GM18511 (cell line): Measurements from ENCODE around the gene LAMC1.
"Not testable (repeated sequence)": the region's sequence is repeated elsewhere in the genome, so short reads cannot be mapped to it uniquely, and the experiment has no call there.

Experiments used
- ATAC-seq: cut with Tn5 transposase; IDR thresholded peaks from one replicate; pipeline ENCODE4 v1.9.1; 2021; ENCODE audit warnings: mild to moderate bottlenecking, moderate library complexity; ENCODE audit not compliant: unreplicated experiment

Gene LAMC1

GRCh38 chr1:183143576-183144315, 120.5 kb downstream of the LAMC1 start:
- ATAC-seq = no peak

- no peak for ATAC-seq
Measured at GRCh38 chr1:183144752-183145151, 121.5 kb downstream of the LAMC1 start.

GRCh38 chr1:183147735-183148134, 124.5 kb downstream of the LAMC1 start:
- no peak for ATAC-seq

- ATAC-seq = no peak
Measured at GRCh38 chr1:183148599-183148998, 125.4 kb downstream of the LAMC1 start.

GRCh38 chr1:183149273-183149672, 126.1 kb downstream of the LAMC1 start:
- no peak for ATAC-seq

- not testable (repeated sequence) for ATAC-seq
Measured at GRCh38 chr1:183150032-183150431, 126.8 kb downstream of the LAMC1 start.

- no peak for ATAC-seq
Measured at GRCh38 chr1:183150445-183150844, 127.2 kb downstream of the LAMC1 start.

GRCh38 chr1:183152180-183152579, 129.0 kb downstream of the LAMC1 start:
- ATAC-seq = no peak

- no peak for ATAC-seq
Measured at GRCh38 chr1:183155939-183156338, 132.7 kb downstream of the LAMC1 start.

- no peak for ATAC-seq
Measured at GRCh38 chr1:183159960-183160359, 136.7 kb downstream of the LAMC1 start.

- no peak for ATAC-seq
Measured at GRCh38 chr1:183161391-183161790, 138.2 kb downstream of the LAMC1 start.

GRCh38 chr1:183163316-183163715, 140.1 kb downstream of the LAMC1 start:
- ATAC-seq = no peak

GRCh38 chr1:183164340-183164739, 141.1 kb downstream of the LAMC1 start:
- no peak for ATAC-seq

GRCh38 chr1:183164963-183165362, 141.7 kb downstream of the LAMC1 start:
- ATAC-seq = no peak

- ATAC-seq = no peak
Measured at GRCh38 chr1:183165456-183165855, 142.2 kb downstream of the LAMC1 start.

GRCh38 chr1:183166454-183166853, 143.2 kb downstream of the LAMC1 start:
- no peak for ATAC-seq

- no peak for ATAC-seq
Measured at GRCh38 chr1:183167676-183168075, 144.5 kb downstream of the LAMC1 start.

- no peak for ATAC-seq
Measured at GRCh38 chr1:183168308-183168707, 145.1 kb downstream of the LAMC1 start.

- no peak for ATAC-seq
Measured at GRCh38 chr1:183173828-183174227, 150.6 kb downstream of the LAMC1 start.

- no peak for ATAC-seq
Measured at GRCh38 chr1:183175631-183176030, 152.4 kb downstream of the LAMC1 start.

GRCh38 chr1:183178545-183178944, 155.3 kb downstream of the LAMC1 start:
- no peak for ATAC-seq

- ATAC-seq = no peak
Measured at GRCh38 chr1:183179033-183179432, 155.8 kb downstream of the LAMC1 start.

- ATAC-seq = no peak
Measured at GRCh38 chr1:183180218-183180617, 157.0 kb downstream of the LAMC1 start.
